Astrocyte (in vitro differentiated cells and primary cell): ENCODE results near the gene DCC.

Source experiments
- EZH2 ChIP-seq: IDR thresholded peaks from 2 replicates; pipeline ENCODE4 v1.6.1; 2012; ENCODE audit warnings: mild to moderate bottlenecking, low read length, inconsistent platforms; ENCODE audit not compliant: insufficient read depth
- TF ChIP-seq, protein P1 (sequence below): IDR thresholded peaks from 2 replicates; pipeline ENCODE4 v1.5.1; 2011; ENCODE audit warnings: low read depth, mild to moderate bottlenecking, inconsistent platforms, low read length, moderate library complexity; ENCODE audit not compliant: insufficient read depth

DNA sequence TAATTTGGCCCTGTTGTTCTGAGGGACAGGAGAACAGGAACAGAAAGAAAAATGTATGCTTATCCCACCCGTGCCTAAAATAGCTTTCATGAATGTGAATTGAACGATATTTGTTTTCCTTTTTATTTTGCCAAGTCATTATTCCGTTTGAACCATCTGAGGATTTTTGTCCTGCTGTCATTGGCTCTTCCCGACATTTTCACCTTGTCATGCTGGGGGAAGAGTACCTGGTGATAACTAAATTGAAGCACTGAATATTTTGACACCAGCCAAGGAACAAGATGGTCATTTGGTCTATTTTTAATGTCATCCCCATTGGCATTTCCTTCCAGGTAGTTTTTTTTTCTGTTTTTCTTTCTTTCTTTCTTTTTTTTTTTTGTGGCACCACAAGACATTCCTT lies 204.1 kb downstream of the DCC start:
- TF ChIP-seq, protein P1, sequence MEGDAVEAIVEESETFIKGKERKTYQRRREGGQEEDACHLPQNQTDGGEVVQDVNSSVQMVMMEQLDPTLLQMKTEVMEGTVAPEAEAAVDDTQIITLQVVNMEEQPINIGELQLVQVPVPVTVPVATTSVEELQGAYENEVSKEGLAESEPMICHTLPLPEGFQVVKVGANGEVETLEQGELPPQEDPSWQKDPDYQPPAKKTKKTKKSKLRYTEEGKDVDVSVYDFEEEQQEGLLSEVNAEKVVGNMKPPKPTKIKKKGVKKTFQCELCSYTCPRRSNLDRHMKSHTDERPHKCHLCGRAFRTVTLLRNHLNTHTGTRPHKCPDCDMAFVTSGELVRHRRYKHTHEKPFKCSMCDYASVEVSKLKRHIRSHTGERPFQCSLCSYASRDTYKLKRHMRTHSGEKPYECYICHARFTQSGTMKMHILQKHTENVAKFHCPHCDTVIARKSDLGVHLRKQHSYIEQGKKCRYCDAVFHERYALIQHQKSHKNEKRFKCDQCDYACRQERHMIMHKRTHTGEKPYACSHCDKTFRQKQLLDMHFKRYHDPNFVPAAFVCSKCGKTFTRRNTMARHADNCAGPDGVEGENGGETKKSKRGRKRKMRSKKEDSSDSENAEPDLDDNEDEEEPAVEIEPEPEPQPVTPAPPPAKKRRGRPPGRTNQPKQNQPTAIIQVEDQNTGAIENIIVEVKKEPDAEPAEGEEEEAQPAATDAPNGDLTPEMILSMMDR = no peak
- no peak for TF ChIP-seq EZH2
